Transverse colon (tissue), 4 donors: ENCODE data around the gene PROM1. TPM values are rescaled to one million over a fixed set of nuclear protein-coding genes. Genes with fewer than 3 reads are reported as not detected.

Experiments
- DNase-seq: peaks from one replicate; pipeline ENCODE4 v3.0.0-alpha.2; 2019
- H3K27ac ChIP-seq, 4 donors: fragments of 200-600 bp; sonication (generic); 2 replicates each; pipeline ENCODE4 v1.5.1; 2016 to 2018; ENCODE audit warnings: inconsistent platforms in 4 of 4
- H3K27me3 ChIP-seq: fragments of 200-600 bp; sonication (generic); 2 replicates; pipeline ENCODE4 v1.5.1; 2017; ENCODE audit warnings: inconsistent platforms
- H3K36me3 ChIP-seq, 4 donors: fragments of 200-600 bp; sonication (generic); 2 replicates each; pipeline ENCODE4 v1.5.1; 2017 to 2019; ENCODE audit warnings: inconsistent platforms in 4 of 4
- H3K4me1 ChIP-seq, 4 donors: fragments of 200-600 bp; sonication (generic); 2 replicates each; pipeline ENCODE4 v1.5.1; 2017 to 2020; ENCODE audit warnings: inconsistent platforms in 4 of 4
- H3K4me3 ChIP-seq, 4 donors: fragments of 200-600 bp; sonication (generic); 1 replicate in 1 of 4; 2 replicates in 3 of 4; pipeline versions ENCODE4 v1.5.1 to v1.6.1; 2017 to 2019; ENCODE audit warnings: inconsistent platforms in 4 of 4
- H3K9me3 ChIP-seq, 2 donors: fragments of 200-600 bp; sonication (generic); 2 replicates each; pipeline ENCODE4 v1.5.1; 2017 to 2019; ENCODE audit warnings: inconsistent platforms in 2 of 2
- EP300 ChIP-seq: sonication (generic); formaldehyde crosslinking; IDR thresholded peaks from one replicate; pipeline ENCODE4 v1.6.1; 2017; ENCODE audit warnings: antibody characterized with exemption, low read depth
- POLR2A ChIP-seq: fragments of 450-650 bp; IDR thresholded peaks from one replicate; pipeline ENCODE4 v1.6.1; 2016; ENCODE audit warnings: antibody characterized with exemption, mild to moderate bottlenecking, moderate library complexity
- POLR2AphosphoS5 ChIP-seq, 3 donors: sonication (generic); formaldehyde crosslinking; IDR thresholded peaks; one replicate each; pipeline ENCODE4 v1.6.1; 2016; ENCODE audit warnings: antibody characterized with exemption in 3 of 3
- whole genome bisulfite sequencing, 2 donors: methylation state at CpG; one replicate each; pipeline ENCODE4 v1.1.5; 2018; ENCODE audit warnings: low coverage in 1 of 2; 5-methylcytosine and 5-hydroxymethylcytosine counted together
- in situ Hi-C, 4 donors: fragments of 200-750 bp; cut with MboI; loops; one replicate each; pipeline versions ENCODE4 v1.15.0 to v1.15.1; 2017; ENCODE audit warnings: low sequenced_read_pairs in 3 of 4, low pct_ligation_motif_present in 1 of 4, low pct_unique_long_range_greater_than_20kb in 1 of 4
- intact Hi-C: fragments of 100-400 bp; cut with DNase I; formaldehyde crosslinking; loops from one replicate; pipeline ENCODE4 v1.15.1; 2023; ENCODE audit warnings: low total_unique reads
- total RNA-seq, 4 donors: library from RNA; depleted of rRNA; stranded (reverse); fragments of >200 nt; gene quantifications; one replicate each; pipeline ENCODE4 v1.1.0, GENCODE V29; 2016
- TF ChIP-seq, protein P1 (sequence below), 5 experiments: fragments of 200-600 bp in 3 of 5; fragments of 450-650 bp in 2 of 5; sonication (generic) in 3 of 5; IDR thresholded peaks; 1 replicate in 2 of 5; 2 replicates in 3 of 5; pipeline ENCODE4 v1.5.1; 2016 to 2017; ENCODE audit warnings: antibody characterized with exemption in 5 of 5, inconsistent platforms in 3 of 5, mild to moderate bottlenecking in 2 of 5, moderate library complexity in 1 of 5

The PROM1 gene
- total RNA-seq, 4 donors from 2014 or later: 35.2 to 236 (median 170) TPM

DNA sequence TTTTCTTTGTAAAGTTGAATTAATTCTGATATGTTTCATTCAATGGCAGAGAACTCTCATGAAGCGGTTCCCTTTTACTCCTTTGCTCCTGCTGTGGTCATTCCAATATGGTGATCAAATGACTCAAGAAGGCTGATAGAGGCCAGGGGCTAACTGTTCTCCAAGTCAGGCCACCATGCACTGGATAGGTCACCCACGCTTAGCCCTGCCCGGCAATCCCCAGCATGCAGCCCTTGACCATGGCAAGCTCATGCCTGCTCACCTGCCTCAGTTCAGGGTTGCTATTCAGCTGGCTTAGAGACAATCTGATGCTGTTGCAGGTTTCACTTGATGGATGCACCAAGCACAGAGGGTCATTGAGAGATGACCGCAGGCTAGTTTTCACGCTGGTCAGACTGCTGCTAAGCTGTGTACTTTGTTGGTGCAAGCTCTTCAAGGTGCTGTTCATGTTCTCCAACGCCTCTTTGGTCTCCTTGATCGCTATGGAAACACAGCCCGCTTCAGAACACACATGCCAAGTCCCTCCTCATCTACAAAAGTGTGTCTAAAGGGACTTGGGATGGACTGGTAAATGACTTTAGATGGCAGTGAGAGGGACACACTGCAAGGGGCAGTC lies 65.7 kb downstream of the PROM1 start:
- in situ Hi-C loops (no loop called here), intact Hi-C loops (no loop called here)
- TF ChIP-seq, protein P1, sequence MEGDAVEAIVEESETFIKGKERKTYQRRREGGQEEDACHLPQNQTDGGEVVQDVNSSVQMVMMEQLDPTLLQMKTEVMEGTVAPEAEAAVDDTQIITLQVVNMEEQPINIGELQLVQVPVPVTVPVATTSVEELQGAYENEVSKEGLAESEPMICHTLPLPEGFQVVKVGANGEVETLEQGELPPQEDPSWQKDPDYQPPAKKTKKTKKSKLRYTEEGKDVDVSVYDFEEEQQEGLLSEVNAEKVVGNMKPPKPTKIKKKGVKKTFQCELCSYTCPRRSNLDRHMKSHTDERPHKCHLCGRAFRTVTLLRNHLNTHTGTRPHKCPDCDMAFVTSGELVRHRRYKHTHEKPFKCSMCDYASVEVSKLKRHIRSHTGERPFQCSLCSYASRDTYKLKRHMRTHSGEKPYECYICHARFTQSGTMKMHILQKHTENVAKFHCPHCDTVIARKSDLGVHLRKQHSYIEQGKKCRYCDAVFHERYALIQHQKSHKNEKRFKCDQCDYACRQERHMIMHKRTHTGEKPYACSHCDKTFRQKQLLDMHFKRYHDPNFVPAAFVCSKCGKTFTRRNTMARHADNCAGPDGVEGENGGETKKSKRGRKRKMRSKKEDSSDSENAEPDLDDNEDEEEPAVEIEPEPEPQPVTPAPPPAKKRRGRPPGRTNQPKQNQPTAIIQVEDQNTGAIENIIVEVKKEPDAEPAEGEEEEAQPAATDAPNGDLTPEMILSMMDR (IDR thresholded peaks at IDR 0.05): no peak
- TF ChIP-seq POLR2AphosphoS5 (IDR thresholded peaks at IDR 0.05) (no peak), EP300 (no peak), POLR2A (no peak)
- Histone ChIP-seq H3K4me3 (no peak overlapping the region), H3K27me3 (no peaks in the 10 kb centered on the region), H3K4me1 (no peaks in the 10 kb centered on the region), H3K27ac (no peak overlapping the region), H3K36me3 (no peaks in the 10 kb centered on the region), H3K9me3 (no peaks in the 10 kb centered on the region)
- DNase-seq: no peak
- WGBS, 2 donors: 95 to 100% methylated on average over 1 to 8 of the region's 8 CpGs

DNA sequence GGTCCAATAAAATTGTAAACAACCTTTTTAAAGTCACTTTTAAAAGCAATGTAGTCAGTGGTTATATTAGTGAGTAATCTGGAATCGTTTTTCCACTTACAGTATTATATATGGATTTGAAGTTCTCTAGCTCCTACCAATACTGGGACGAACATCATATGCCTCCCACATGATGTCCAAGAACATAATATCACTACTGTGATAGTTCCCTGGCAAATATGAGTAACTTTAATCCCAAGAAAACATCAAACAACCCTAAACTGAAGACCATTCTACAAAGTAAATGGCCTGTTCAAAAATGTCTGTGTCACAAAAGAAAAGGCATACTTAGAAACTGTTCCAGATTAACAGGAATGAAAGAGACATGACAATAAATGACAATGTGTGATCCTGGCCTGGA lies 67.3 kb downstream of the PROM1 start:
- H3K27ac ChIP-seq: no peak overlapping the region
- no peak overlapping the region for H3K4me3 ChIP-seq
- H3K36me3 ChIP-seq: no peaks in the 10 kb centered on the region
- no peak for DNase-seq
- H3K9me3 ChIP-seq: no peaks in the 10 kb centered on the region
- in situ Hi-C loops: no loop called here
- intact Hi-C loops: no loop called here
- no peaks in the 10 kb centered on the region for H3K27me3 ChIP-seq
- TF ChIP-seq, protein P1 (IDR thresholded peaks at IDR 0.05): no peak
- TF ChIP-seq EP300: no peak
- no peak for TF ChIP-seq POLR2AphosphoS5 (IDR thresholded peaks at IDR 0.05)
- TF ChIP-seq POLR2A: no peak
- 41 to 64% methylated on average over 2 of the region's 2 CpGs for WGBS, 2 donors
- no peaks in the 10 kb centered on the region for H3K4me1 ChIP-seq

DNA sequence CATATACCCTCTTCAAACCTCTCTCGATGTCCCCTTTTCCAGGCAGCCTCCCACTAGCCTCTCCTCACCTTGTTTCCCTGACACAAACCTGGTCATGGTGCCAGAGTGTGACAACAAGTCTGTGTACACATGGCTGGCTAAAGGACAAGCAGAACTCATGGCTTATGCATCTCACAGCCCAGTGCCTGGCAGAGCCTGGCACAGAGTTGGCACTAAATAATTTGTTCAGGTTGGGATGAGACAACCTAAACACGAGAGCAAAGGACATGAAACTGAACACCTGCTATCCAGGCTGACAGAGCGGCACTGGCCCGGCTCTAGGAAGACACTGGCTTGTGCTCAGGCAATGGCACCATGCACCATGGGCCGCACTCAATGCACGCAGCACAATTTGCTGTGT lies 72.7 kb downstream of the PROM1 start:
- no peak for TF ChIP-seq POLR2AphosphoS5 (IDR thresholded peaks at IDR 0.05)
- TF ChIP-seq, protein P1 (IDR thresholded peaks at IDR 0.05): no peak
- no peak for TF ChIP-seq EP300
- TF ChIP-seq POLR2A: no peak
- intact Hi-C loops (no loop called here), in situ Hi-C loops (no loop called here)
- no peaks in the 10 kb centered on the region for H3K36me3 ChIP-seq
- H3K27me3 ChIP-seq: no peaks in the 10 kb centered on the region
- no peak overlapping the region for H3K27ac ChIP-seq
- H3K4me3 ChIP-seq: no peak overlapping the region
- H3K4me1 ChIP-seq: no peaks in the 10 kb centered on the region
- H3K9me3 ChIP-seq: no peaks in the 10 kb centered on the region
- 79 to 87% methylated on average over 6 of the region's 6 CpGs for WGBS, 2 donors
- DNase-seq: no peak

DNA sequence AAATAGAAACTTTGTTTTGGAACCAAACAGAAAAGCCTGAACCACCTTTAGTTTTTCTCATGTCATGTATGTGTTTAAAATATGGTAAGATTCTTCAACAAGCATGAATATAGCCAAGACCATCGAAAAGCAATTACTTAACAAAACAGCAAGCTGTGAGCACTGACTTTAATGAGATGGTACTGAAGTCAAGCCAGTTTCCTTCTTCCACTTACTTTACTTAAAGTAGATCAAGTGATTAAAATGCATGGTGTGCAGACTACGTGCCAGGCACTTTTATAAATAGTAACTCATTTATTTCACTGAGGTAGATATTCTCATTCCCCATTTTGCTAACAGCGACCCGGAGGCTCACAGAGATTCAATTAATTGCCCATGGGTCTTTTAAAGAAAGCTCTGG lies 74.7 kb downstream of the PROM1 start:
- intact Hi-C loops: loop anchor here (5.0 kb wide), 1 partner anchor 818 kb away; no protein-coding TSS in a partner anchor
- Histone ChIP-seq H3K4me3 (no peak overlapping the region), H3K27ac (no peak overlapping the region), H3K27me3 (no peaks in the 10 kb centered on the region), H3K9me3 (no peaks in the 10 kb centered on the region), H3K4me1 (no peaks in the 10 kb centered on the region), H3K36me3 (no peaks in the 10 kb centered on the region)
- WGBS, 2 donors: 88 to 93% methylated on average over 4 of the region's 4 CpGs
- DNase-seq: no peak
- in situ Hi-C loops: no loop called here
- TF ChIP-seq EP300: no peak
